Spinal cord (tissue), 10 donors: ENCODE measurements around the gene MYNN. TPM values are rescaled to one million over a fixed set of nuclear protein-coding genes. Genes with fewer than 3 reads are reported as not detected.

Experiments
- DNase-seq, 6 donors: peaks; one replicate each; pipeline versions ENCODE4 v3.0.0 to v3.0.0-alpha.2; 2013 to 2015; ENCODE audit warnings: low spot score in 6 of 6, low read depth in 4 of 6
- H3K27ac ChIP-seq: one replicate; pipeline ENCODE4 v1.5.1; 2013; ENCODE audit warnings: low read depth, low read length, control low read depth
- H3K27me3 ChIP-seq: one replicate; pipeline ENCODE4 v1.6.1; 2013; ENCODE audit warnings: low read length; ENCODE audit not compliant: control insufficient read depth, insufficient read depth
- H3K36me3 ChIP-seq: one replicate; pipeline ENCODE4 v1.6.1; 2013; ENCODE audit warnings: low read length; ENCODE audit not compliant: control insufficient read depth, insufficient read depth
- H3K4me1 ChIP-seq: one replicate; pipeline ENCODE4 v1.6.1; 2013; ENCODE audit warnings: low read length; ENCODE audit not compliant: control insufficient read depth, insufficient read depth
- H3K4me3 ChIP-seq: one replicate; pipeline ENCODE4 v1.5.1; 2013; ENCODE audit warnings: low read depth, low read length, control low read depth
- H3K9me3 ChIP-seq: one replicate; pipeline ENCODE4 v1.6.1; 2013; ENCODE audit warnings: low read length; ENCODE audit not compliant: control insufficient read depth, insufficient read depth
- WGBS: methylation state at CpG from one replicate; pipeline ENCODE4 v1.1.5; 2013; ENCODE audit warnings: missing lambda C conversion rate; ENCODE audit not compliant: insufficient coverage; 5-methylcytosine and 5-hydroxymethylcytosine counted together
- polyA plus RNA-seq, 2 donors: library from polyadenylated mRNA; unstranded; fragments of 120-200 nt; gene quantifications; one replicate each; pipeline ENCODE4 v1.2.1, GENCODE V29; 2013; ENCODE audit not compliant: insufficient read length in 2 of 2
- total RNA-seq, 2 donors: library from RNA; depleted of rRNA in 1 of 2; stranded (reverse); fragments of 120-200 nt in 1 of 2; fragments of >200 nt in 1 of 2; gene quantifications; one replicate each; pipeline versions ENCODE4 v1.2.3 to v1.2.4, GENCODE V29; 2013 to 2014
- donor health status: healthy.

Gene MYNN
- total and polyA plus RNA-seq, 4 donors, result 18.7 to 36.8 (median 24.0) TPM

GRCh38 chr3:169772305-169772896 is 795 bp upstream of the MYNN start:
- peak; percentile 74 to 98 (median 90) for DNase-seq
- 4% methylated on average over 4 of the region's 15 CpGs for WGBS
- H3K9me3 ChIP-seq, result no peaks in the 10 kb centered on the region

GRCh38 chr3:169774186-169774585 is 990 bp downstream of the MYNN start:
- Histone ChIP-seq H3K9me3 (no peaks in the 10 kb centered on the region), H3K4me1 (peaks cover 3% of the 10 kb centered on the region), H3K27ac (no peak overlapping the region), H3K27me3 (no peaks in the 10 kb centered on the region), H3K36me3 (peaks cover 14% of the 10 kb centered on the region), H3K4me3 (peak overlapping the region; percentile 100)
- WGBS, result 93% methylated on average over 2 of the region's 5 CpGs
- no peak for DNase-seq

More at GRCh38 chr3:169772305-169772896, 795 bp upstream of the MYNN start:
- Histone ChIP-seq H3K4me1 (peaks cover 3% of the 10 kb centered on the region), H3K27me3 (no peaks in the 10 kb centered on the region), H3K36me3 (peaks cover 6% of the 10 kb centered on the region), H3K4me3 (peak overlapping the region; percentile 100), H3K27ac (peak overlapping the region; percentile 98)

- Histone ChIP-seq H3K27ac (no peak overlapping the region), H3K27me3 (no peaks in the 10 kb centered on the region), H3K4me3 (no peak overlapping the region), H3K36me3 (peaks cover 25% of the 10 kb centered on the region), H3K9me3 (no peaks in the 10 kb centered on the region), H3K4me1 (peaks cover 3% of the 10 kb centered on the region)
- DNase-seq, result no peak
- WGBS, result 74% methylated on average over 4 of the region's 4 CpGs
Observed at GRCh38 chr3:169777822-169778221, 4.6 kb downstream of the MYNN start.

GRCh38 chr3:169780742-169781141 is 7.5 kb downstream of the MYNN start:
- DNase-seq, result no peak
- Histone ChIP-seq H3K27me3 (no peaks in the 10 kb centered on the region), H3K36me3 (peaks cover 23% of the 10 kb centered on the region), H3K4me3 (no peak overlapping the region), H3K27ac (no peak overlapping the region), H3K4me1 (no peaks in the 10 kb centered on the region), H3K9me3 (no peaks in the 10 kb centered on the region)
- 75% methylated on average over 1 of the region's 2 CpGs for WGBS

GRCh38 chr3:169781209-169781855 is 8.1 kb downstream of the MYNN start:
- DNase-seq, result no peak
- Histone ChIP-seq H3K36me3 (peaks cover 23% of the 10 kb centered on the region), H3K9me3 (no peaks in the 10 kb centered on the region), H3K27me3 (no peaks in the 10 kb centered on the region), H3K4me1 (no peaks in the 10 kb centered on the region), H3K27ac (no peak overlapping the region), H3K4me3 (no peak overlapping the region)
- WGBS, result 95% methylated on average over 4 of the region's 4 CpGs

- Histone ChIP-seq H3K4me3 (no peak overlapping the region), H3K27me3 (no peaks in the 10 kb centered on the region), H3K36me3 (peaks cover 4% of the 10 kb centered on the region), H3K27ac (no peak overlapping the region), H3K9me3 (no peaks in the 10 kb centered on the region), H3K4me1 (no peaks in the 10 kb centered on the region)
- no peak for DNase-seq
- no CpG with 5 or more reads among the region's 4 CpGs for WGBS
Observed at GRCh38 chr3:169787120-169787519, 13.9 kb downstream of the MYNN start.

GRCh38 chr3:169787791-169788190 is 14.6 kb downstream of the MYNN start:
- DNase-seq, result no peak
- no peaks in the 10 kb centered on the region for H3K27me3 ChIP-seq
- no peak overlapping the region for H3K27ac ChIP-seq
- H3K36me3 ChIP-seq, result peaks cover 4% of the 10 kb centered on the region
- H3K4me3 ChIP-seq, result no peak overlapping the region
- no CpG with 5 or more reads among the region's 1 CpG for WGBS
- H3K9me3 ChIP-seq, result no peaks in the 10 kb centered on the region
- H3K4me1 ChIP-seq, result no peaks in the 10 kb centered on the region

GRCh38 chr3:169790219-169790618 is 17.0 kb downstream of the MYNN start:
- H3K27me3 ChIP-seq, result no peaks in the 10 kb centered on the region
- H3K27ac ChIP-seq, result no peak overlapping the region
- H3K4me3 ChIP-seq, result no peak overlapping the region
- H3K36me3 ChIP-seq, result peaks cover 4% of the 10 kb centered on the region
- no peak for DNase-seq
- no peaks in the 10 kb centered on the region for H3K4me1 ChIP-seq
- no peaks in the 10 kb centered on the region for H3K9me3 ChIP-seq

- Histone ChIP-seq H3K4me3 (no peak overlapping the region), H3K4me1 (no peaks in the 10 kb centered on the region), H3K27me3 (no peaks in the 10 kb centered on the region), H3K27ac (no peak overlapping the region), H3K9me3 (no peaks in the 10 kb centered on the region), H3K36me3 (peaks cover 4% of the 10 kb centered on the region)
- 93% methylated on average over 2 of the region's 4 CpGs for WGBS
- DNase-seq, result no peak
Observed at GRCh38 chr3:169790687-169791429, 17.7 kb downstream of the MYNN start.
